GM18507 (cell line): ENCODE measurements around the gene UTP4.

Experiments
- DNase-seq: peaks from one replicate; pipeline ENCODE4 v3.0.0; 2011; ENCODE audit warnings: low read depth; ENCODE audit not compliant: insufficient read length; ENCODE audit errors: extremely low spot score
- FAIRE-seq: peaks from 2 replicates; lab custom pipeline; 2011; peaks lifted over from hg19 to GRCh38; lab: Jason Lieb, UNC

The UTP4 gene

DNA sequence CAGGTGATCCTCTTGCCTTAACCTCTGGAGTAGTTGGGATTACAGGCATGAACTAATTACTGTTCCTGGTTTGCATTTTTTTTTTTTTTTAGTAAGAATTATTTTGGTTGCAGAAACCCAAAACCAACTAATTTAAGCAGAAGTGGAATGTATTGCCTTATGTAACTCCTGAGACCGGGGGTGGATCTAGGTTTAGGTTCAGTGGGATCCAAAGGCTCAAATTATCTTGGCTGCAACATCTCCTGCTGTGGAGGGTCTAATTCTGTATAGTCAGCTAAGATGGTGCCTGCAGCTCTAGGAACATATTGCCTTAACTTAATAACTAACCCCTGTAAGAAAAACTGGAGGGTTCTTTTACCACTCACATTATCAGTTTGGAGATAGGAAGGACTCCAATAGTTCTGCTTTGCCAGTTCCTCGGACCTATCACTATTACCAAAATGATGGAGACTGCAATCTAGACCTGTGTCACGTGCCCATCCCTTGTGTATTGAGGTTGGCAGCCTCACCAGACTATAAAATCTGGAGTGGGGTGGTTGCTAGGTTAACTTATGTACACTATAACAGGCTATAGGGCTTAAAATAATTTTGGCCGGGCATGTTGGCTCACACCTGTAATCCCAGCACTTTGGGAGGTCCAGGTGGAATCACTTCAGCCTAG is 63.0 kb downstream of the UTP4 start:
- no peak for DNase-seq
- no peak for FAIRE-seq

GRCh38 chr16:69197573-69197972 is 65.1 kb downstream of the UTP4 start:
- DNase-seq (no peak), FAIRE-seq (no peak)

GRCh38 chr16:69199382-69199781 is 66.9 kb downstream of the UTP4 start:
- FAIRE-seq, result no peak

GRCh38 chr16:69201291-69201690 is 68.8 kb downstream of the UTP4 start:
- FAIRE-seq, result no peak
- no peak for DNase-seq

More at GRCh38 chr16:69199382-69199781, 66.9 kb downstream of the UTP4 start:
- DNase-seq, result no peak

DNA sequence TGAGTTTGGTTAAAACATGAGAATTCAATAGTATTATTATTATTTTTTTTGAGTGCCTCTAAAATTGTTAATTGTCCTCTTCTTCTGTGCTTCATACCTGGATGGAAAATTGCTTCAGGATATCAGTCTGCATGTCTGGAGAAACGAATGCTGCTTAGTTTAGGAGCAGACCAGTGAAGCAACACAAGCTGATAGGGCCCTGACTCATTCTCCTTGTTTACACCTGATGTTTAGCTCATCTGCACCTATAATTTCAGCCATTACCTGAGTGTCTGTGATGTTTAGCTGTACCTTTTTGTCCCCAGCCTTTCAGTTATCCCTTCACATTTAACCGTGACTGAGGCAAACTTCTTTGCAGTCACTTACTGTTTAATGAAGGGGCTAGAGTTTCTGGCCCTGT is 69.3 kb downstream of the UTP4 start:
- DNase-seq (no peak), FAIRE-seq (no peak)

GRCh38 chr16:69204172-69204571 is 71.7 kb downstream of the UTP4 start:
- FAIRE-seq (no peak), DNase-seq (no peak)

DNA sequence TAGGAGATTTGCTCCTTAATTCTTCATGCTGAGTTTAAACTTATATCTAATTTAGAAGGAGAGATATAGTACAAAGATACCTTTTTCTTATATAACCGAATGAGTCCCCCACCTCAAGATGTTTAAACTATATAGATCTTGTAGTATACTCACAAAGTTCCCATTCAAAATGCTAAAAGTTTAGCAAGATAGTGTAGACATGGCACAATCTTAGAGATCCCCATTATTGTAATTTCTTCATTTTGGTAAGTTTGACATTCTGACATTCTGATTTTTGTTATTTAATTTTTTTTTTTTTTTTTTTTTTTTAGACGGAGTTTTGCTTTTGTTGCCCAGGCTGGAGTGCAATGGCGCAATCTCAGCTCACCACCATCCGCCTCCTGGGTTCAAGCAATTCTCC is 77.3 kb downstream of the UTP4 start:
- no peak for DNase-seq
- no peak for FAIRE-seq

GRCh38 chr16:69217433-69217832 is 85.0 kb downstream of the UTP4 start:
- no peak for FAIRE-seq
- DNase-seq, result no peak
